GM19240 (cell line): Measurements from ENCODE around the gene MYL5.
"Not testable (repeated sequence)": the region's sequence is repeated elsewhere in the genome, so short reads cannot be mapped to it uniquely, and the experiment has no call there.

Source experiments
- DNase-seq: peaks from one replicate; pipeline ENCODE4 v3.0.0; 2011; ENCODE audit warnings: low spot score; ENCODE audit not compliant: insufficient read length

MYL5 gene

DNA sequence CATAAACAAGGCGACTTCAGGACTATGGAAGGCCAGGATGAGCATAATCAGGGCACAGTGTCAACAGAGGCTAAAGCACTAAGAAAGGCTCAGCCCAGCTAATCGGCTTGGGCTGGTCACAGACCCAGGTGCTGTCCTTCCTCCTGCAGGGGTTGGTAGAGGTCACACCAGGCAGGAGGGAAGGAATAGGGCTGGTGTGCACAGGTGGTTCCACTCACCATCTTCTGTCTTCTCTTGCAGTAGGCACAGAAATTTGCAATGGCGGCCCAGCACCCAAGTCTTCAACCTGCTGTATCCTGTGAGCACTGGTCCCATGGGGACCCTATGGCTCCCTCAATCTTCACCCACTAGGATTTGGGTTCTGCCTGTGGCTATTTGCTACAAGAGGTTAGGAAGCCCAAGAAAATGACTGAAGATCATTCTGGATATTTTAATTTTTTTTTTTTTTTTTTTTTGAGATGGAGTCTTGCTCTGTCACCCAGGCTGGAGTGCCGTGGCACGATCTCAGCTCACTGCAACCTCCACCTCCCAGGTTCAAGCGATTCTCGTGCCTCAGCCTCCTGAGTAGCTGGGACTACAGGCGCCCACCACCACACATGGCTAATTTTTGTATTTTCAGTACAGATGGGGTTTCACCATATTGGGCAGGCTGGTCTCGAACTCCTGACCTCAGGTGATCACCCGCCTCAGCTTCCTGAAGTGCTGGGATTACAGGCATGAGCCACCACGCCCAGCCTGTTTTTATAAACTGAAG lies 4.4 kb upstream of the MYL5 start:
- not testable (repeated sequence) for DNase-seq

DNA sequence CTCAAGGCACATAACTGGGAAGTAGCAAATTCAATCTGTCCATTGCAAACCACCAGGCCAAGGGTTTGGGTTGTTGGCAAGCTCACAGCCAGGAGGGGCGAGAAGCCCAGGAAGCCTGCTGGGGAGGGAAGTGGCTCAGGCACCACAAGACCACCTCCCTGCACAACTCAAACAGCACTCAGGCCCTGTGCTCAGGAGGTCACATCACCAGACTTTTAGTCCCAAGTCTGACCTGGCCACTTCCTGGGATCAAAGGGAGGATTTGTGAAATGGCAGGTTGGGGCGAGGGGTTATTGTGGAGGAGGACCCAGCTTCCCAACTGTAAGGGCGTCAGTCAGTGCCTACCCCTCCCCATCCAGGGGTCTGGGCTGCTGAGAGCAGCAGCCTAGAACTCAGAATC lies 2.6 kb upstream of the MYL5 start:
- DNase-seq = no peak

DNA sequence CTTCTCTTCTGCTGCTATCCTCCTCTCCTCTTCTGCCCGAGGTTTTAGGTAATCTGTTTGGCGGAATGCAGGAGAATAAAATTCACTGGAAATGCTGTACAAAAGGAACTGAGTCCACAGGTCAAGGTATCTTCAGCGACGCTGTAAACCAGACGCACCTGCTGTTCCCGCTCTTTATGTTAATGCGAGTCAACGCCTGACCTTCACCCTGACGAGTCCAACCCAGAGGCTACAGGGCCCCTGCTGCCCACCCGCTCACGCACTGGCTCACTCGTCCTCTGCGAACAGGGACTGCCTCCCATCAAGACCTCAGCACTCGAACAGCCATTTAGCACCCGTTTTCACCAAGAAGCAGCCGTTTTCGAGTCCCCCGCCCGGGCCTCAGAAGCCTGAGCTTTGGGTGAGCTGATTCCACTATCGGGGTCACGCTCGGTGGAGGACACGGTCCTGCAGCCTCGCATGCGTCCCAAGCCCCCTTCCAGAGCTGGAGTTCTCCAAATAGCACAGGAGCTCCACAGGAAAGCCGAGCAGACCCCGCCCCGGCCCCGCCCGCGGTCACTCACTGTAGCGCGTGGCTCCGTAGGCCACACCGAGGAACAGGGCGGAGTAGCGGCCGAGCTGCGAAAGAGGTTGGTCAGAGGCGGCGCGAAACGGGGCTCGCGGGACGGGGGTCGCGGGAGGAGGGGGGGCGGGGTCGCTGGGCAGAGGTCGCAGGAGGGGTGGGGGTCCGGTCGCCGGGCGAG lies 822 bp upstream of the MYL5 start:
- no peak for DNase-seq

DNA sequence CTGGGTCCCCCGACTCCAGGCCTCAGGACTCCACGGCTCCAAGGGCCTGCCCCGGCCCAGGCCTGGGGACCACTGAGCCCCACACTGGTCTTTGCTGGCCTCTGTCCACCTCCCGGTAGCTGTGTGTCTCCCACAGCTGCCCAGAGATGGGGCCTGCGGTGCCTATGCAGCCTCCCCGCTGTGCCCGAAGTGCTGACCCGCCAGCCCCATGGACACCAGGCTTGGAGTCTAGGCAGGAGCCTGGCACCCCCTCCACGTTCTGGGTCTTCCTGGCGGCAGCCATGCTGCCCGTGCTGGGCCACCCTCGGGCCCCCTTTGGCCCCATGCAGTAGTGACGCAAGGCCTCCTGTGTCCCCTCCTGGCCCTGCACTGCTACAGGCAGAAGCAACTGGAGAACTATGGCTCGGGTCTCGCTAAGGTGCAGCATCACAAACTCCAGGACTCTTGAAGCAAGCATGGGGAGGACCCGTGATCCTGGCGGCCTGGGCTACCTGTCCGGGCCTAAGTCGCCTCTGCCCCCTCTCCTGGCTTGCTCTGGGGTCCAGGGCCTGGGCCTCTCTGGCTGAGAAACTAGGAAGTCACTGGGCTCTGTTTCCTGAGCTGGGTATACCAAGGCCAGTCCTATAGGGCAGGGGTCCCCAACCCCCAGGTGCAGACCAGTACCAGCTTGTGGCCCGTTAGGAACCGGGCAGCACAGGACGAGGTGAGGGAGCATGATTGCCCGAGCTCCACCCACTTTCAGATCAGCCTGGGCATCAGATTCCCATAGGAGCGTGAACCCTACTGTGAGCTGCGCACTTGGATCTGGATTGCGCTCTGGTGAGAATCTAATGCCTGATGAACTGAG lies 917 bp downstream of the MYL5 start:
- no peak for DNase-seq

DNA sequence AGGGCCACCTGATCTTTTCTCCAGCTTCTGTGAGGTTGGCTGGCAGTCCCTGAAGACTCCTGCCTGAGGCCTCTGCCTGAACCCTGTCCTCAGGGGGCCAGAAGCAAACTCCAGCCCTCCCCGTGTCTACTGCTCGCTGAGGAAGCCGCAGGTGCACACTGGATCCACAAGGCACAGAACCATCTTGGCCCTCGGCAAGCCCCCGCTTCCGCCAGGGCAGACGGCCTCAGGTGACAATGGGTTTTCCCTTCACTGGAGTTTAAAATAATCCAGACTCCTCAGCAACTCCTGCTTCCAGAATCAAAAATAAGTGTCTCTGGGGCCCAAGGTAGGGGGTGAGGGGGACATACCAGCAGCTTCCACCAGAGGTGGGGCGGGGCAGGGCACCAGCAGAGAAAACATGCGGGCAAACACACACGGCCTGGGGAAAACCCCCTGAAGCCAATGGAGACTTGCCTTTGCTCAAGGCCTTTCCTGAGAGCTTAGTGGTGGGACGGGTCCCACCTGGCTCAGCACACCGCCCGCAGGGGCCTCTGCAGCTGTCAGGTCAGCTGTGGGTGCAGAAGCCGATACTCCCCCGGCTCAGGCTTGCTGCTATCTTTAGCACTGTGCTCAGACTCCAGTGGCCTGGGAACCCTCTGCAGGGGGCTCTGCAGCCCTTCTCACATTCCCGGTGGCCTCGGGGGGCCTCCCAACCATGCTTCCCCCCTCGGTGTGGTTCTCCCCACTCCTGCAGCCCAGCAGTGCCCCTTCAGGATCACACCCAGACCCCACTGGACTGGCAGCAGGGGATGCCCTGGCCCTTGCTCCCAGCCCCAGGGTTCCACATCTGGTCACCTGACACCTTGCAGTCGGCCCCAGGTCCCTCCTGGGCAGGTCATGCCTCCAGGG lies 1.9 kb downstream of the MYL5 start:
- DNase-seq = peak; percentile 73

DNA sequence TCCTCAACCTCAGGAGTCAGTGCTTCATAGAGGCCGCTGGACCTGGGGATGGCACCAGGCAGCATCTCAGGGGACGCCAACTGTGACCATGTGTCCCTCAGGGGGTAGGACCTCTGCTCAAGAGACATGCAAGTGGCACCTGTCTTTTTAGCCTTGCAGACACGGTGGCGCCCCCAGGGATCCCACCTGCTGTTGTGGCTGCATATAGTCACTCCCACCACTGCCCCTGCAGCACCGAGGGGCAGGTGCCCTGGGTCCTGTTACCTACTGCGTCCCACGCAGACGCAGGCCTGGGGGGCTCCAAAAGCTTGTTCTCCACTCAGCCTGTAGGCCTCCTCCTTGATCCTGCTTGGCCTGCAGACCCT lies 2.5 kb downstream of the MYL5 start:
- DNase-seq = no peak

DNA sequence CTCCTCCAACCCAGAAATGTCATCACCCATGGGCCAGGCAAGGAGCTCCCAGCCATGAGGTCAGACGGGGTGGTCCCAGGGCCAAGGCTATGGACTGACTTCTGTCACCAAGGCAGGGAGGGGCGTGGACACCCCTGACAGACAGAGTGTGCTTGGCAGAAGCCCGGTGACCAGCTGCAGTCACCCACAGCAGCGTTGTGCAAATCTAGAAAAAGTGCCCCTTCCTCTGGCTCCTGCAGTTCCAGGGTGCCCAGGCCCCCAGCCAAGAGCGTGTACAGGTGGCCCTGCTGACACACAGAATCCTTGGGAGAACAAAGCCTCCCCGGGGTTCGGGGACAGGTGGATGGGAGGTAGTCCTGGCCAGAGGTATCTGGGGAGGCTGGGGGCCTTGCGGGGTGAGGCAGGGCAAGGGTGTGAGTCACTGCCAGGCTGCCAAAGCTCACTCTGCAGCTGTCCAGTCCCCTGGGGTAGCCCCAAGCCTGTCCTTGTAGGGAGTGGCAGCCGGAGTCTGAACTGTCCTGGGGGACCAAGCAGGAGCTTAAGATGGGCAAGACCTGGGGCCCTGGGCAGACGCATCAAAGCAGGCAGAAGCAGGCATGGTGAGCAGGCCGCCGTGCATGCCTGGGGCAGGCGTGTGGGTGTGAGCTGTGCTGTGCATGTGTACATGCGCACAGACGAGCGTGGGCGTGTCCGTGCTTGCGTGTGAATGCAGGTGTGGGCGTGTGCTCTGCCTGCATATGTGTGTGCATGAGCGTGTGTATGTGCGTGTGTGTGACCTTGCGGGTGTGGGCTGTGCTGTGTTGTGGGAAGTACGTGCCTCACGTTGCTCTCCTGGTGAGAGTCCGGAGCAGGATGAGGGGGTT lies 3.3 kb downstream of the MYL5 start:
- DNase-seq = no peak

DNA sequence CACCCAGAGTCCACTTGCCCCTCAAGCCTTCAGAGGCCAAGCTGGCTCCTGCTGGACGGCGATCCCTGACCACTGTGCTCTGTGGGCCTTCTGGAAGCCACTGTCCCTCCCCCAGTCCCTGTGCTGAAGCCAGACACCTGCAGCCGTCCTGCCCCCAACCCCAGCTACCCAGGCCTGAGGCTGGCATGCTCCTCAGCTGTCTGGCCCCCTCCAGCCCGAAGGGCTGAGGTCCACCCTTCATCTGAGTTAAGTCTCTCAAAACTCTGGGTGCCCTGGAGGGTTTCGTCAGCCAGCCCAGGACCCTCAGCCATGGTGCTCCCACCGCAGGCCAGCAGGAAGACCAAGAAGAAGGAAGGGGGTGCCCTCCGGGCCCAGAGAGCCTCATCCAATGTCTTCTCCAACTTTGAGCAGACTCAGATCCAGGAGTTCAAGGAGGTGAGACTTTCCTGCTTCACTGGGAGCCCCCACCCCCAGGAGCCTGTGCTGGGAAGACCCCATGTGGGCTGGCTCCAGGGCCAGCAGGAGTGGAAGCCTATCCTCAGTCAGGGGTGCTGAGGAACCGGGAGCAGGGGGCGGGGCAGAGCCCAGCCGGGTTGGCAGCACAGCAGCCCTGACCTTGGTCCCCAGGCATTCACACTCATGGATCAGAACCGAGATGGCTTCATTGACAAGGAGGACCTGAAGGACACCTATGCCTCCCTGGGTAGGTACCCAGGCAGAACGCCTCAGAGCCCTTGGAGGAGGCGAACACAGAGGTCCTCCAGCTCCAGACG lies 4.2 kb downstream of the MYL5 start:
- DNase-seq = no peak

DNA sequence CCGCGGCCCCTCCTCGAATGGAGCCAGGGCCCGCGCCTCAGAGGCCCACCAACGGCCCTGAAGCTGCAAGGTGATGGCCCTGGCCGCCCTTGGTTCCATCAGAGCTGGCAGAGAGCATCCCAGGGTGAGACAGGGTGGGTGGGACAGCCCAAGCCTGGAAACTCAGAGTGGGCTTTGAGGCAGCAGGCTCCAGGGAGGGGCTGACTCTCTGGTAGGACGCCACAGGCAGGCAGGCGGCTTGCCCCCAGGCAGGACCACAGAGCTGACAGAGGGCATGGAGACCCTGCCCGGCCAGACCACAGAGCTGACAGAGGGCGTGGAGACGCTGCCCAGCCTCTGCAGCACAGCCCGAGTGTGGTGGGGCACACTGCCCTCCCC lies 4.8 kb downstream of the MYL5 start:
- DNase-seq = no peak

DNA sequence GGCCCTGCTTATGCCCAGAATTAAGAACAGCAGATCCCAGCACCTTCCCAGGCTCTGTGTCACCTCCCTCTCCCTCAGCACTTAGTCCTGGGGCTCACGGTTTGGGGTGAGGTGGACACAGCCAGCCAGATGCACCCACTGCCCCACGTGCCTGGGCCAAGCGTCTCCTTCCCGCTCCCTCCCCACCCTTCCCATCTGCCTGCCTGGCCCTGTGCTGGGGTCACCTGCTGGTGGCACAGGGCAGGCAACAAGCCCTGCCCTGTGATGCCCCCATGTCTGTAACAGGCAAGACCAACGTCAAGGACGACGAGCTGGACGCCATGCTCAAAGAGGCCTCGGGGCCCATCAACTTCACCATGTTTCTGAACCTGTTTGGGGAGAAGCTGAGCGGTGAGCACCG lies 5.3 kb downstream of the MYL5 start:
- DNase-seq = no peak

DNA sequence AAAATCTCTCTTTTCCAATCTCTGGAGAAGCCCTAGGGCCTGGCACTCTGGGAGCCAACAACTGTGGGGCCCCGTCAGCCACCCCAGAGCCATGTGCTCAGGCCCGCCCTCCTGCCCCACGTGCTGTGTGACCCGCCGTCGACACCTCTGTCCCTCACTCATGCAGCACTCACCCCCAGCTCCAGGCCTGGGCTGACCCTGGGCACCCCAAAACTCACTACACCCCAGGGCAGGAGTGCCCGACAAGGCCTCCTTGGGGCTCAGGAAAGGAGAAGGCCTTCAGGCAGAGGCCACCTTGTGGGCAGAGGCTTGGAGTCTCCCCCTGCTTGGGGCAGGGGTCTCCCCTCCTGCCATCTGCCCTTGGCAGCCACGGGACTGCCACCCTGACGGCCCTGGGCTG lies 5.7 kb downstream of the MYL5 start:
- no peak for DNase-seq

DNA sequence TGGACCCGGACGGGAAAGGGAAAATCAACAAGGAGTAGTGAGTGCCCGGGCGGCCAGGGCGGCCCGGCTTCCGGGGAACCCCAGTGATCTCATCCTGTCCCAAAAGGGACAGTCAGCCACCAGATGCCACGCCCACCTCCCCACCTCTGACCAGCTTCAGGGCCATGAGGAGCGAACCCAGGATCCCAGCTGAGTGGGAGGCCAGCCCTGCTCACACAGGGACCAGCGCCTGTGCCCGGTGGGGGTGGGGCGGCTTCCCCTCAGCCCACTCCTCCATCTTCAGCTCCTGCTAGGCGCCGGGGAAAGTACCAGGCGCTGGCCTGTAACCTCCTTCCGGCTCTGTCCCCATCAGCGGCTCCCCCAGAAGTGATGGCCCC lies 6.2 kb downstream of the MYL5 start:
- DNase-seq = no peak

DNA sequence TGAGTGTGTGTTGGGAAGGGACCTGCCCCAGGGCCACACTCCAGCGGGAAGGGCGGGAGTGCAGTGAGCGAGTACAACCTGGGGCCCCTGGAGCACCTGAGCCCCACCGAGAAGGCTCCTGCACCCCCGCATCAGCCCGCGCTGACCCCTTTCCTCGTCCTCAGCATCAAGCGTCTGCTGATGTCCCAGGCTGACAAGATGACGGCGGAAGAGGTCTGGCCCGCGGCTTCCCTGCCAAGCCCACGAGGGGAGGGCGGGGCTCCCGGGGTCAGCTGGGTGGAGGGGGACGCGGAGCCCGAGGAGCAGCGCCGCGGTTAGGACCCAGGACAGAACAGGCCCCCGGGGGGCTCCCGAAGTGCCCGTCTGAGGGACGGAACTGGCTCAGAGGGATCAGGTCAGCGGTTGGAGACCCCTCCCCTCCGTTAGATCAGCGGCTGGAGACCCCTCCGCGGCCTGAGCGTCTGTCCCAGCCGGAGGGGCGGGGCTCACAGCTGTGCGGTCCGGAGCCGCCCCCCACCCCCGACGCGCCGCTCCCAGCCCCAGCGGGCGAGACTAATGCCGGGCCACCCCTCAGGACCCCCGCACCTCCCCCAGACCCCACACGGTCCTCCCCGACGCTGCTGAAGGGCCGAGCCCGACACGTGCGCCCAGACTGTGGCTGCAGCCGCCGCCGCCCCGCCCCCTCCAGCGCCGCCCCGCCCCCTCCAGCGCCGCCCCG lies 6.7 kb downstream of the MYL5 start:
- no peak for DNase-seq

DNA sequence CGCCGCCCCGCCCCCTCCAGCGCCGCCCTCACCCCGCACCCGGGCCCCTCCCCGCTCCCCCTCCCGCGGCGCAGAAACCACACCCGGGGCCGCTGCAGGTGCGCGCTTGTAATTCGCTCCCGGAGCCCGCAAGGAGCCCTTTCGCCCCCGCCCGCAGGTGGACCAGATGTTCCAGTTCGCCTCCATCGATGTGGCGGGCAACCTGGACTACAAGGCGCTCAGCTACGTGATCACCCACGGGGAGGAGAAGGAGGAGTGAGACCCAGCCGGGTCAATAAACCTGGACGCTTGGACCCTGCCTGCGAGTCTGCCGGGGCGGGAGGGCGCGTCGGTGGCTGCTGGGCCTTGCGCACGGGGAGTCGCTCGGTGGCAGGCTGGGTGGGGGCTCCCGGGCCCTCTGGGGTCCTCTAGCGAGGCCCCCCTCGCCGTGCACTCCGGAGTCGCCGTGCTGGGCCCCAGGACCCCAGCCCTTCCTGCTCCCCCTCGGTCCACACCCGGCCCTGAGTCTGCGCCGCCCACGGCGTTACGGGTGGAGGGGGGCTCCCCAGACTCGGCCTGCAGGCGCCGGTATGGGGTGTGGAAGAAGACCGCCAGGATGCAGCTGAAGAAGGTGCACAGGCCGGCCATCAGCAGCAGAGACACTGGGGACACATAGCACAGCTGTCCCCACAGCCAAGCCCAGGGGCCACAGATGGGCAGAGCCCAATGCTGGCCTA lies 7.6 kb downstream of the MYL5 start:
- no peak for DNase-seq

DNA sequence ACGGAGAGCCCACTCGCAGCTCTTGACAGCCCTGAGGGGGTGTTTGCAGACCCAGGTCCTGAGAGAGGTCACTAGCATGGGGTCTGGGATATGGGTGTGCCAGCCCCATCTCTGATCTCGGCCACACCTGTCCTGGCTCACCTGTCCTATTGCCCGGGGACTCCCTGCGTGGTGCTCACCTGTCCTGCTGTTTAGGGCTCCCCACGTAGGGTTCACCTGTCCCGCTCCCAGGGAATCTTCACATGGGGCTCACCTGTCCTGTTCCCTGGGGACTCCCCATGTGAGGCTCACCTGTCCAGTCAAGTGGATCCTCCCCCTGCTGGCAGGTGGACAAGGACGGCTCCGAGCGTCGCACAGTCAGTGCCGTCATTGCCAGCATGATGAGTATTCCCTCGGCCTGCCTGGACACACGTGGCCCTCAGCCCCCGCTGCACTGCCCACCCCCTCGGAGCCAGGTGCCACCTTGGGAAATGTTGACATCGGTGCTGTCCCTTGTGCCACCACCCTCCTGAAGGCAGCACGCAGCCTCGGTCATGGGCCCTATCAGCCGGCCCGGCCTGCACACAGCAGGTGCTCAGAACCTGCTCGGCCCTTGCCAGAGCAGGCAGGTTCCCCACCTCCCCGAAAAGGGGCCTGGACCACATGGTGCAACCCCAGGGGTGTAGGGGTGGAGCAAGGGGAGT lies 8.3 kb downstream of the MYL5 start:
- no peak for DNase-seq

DNA sequence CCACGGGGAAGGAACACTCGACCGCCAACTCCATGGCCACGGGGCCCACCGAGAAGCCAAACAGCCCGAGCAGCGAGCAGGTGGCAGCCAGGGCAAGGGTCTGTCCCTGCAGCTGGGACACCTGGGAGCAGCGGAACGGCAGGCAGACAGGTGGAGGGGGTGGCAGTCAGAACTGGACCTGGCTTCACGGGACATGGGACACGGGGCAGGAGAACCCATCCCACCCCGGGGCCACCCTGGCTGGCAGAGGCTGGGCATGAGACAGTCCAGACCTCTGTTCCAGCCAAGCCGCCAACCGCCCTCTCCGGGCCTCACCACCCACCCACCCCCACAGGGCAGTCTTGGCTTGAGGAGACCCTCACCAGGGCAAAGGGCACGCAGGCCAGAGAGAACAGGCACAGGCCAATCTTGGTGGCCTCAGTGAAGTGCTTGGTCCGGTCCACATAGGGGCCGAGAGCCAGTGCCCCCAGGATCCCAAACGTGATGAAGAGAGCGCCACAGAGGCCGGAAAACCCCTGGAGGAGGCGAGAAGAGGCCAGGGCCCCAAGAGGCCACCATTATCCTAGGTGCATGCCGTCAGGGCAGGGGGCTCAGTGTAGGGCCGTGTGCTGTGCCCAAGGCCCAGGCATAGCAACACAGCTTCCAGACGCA lies 9.0 kb downstream of the MYL5 start:
- DNase-seq = no peak

DNA sequence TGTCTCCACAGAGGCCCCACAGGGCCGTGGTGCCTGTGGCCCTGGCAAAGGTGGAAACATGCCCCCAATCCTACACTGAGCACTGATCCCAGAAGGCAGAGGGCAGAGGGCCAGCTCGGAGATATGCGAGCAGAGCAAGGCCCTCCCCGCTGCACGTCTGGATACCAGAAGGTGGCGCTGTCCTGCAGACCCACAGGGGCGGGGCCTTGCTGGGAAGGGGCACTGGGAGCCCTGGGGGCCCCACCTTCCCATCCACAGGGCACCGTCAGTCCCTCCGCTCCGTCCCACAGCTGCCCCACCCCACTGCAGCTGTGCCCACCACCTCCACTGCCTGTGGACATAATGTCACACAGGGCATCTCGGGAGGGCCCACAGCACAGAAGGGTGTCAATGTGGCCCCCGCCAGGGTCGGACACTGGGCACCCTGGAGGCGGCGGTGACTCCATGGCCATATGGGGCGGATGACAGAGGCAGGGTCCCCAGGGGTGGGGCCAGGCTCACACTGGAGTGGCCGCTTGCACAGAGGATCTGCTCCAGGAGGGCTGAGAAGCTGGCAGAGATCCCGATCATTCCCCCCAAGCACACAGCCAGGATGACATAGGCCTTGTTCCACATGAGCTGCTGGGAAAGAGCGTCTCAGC lies 9.8 kb downstream of the MYL5 start:
- DNase-seq = no peak
